ENCODE measurements around the gene GAN.
A peak's percentile ranks its signal among the peaks of the same experiment; 100 is the strongest.

The GAN gene

GRCh38 chr16:81307770-81308169 lies 7.0 kb upstream of the GAN start:
- no peak for DNase-seq (ENCODE audit: low spot score)
- TF ChIP-seq CTCF (IDR thresholded peaks at IDR 0.05; ENCODE audit: extremely low read depth, missing control alignments): no peak

GRCh38 chr16:81310045-81310644 lies 4.6 kb upstream of the GAN start:
- no peak for DNase-seq (ENCODE audit: low spot score)
- TF ChIP-seq CTCF (IDR thresholded peaks at IDR 0.05; ENCODE audit: extremely low read depth, missing control alignments): no peak

- no peak for TF ChIP-seq CTCF (IDR thresholded peaks at IDR 0.05; ENCODE audit: extremely low read depth, missing control alignments)
- DNase-seq (ENCODE audit: low spot score): no peak
Observed at GRCh38 chr16:81311762-81312161, 3.0 kb upstream of the GAN start.

- no peak for TF ChIP-seq CTCF (IDR thresholded peaks at IDR 0.05; ENCODE audit: extremely low read depth, missing control alignments)
- no peak for DNase-seq (ENCODE audit: low spot score)
Observed at GRCh38 chr16:81313701-81314602, 810 bp upstream of the GAN start.

- no peak for TF ChIP-seq CTCF (IDR thresholded peaks at IDR 0.05; ENCODE audit: extremely low read depth, missing control alignments)
- peak; percentile 69 for DNase-seq (ENCODE audit: low spot score)
Observed at GRCh38 chr16:81315271-81316175, 761 bp downstream of the GAN start.

- DNase-seq (ENCODE audit: low spot score): no peak
- no peak for TF ChIP-seq CTCF (IDR thresholded peaks at IDR 0.05; ENCODE audit: extremely low read depth, missing control alignments)
Observed at GRCh38 chr16:81316176-81316496, 1.4 kb downstream of the GAN start.

Measured in GM20000 (cell line).